Adrenal gland (tissue), 5 donors: ENCODE results near the gene DUS1L.

ENCODE experiments used
- POLR2A ChIP-seq, 2 donors: fragments of 450-650 bp; IDR thresholded peaks; one replicate each; pipeline ENCODE4 v1.6.1; 2017; ENCODE audit warnings: antibody characterized with exemption in 2 of 2, mild to moderate bottlenecking in 2 of 2, moderate library complexity in 1 of 2
- TF ChIP-seq, protein P1 (sequence below), 6 experiments: fragments of 450-650 bp in 4 of 6; fragments of 200-600 bp in 2 of 6; sonication (generic) in 1 of 6; IDR thresholded peaks; 1 replicate in 5 of 6; 2 replicates in 1 of 6; pipeline versions ENCODE4 v1.5.1 to v1.8.0; 2016 to 2021; ENCODE audit warnings: antibody characterized with exemption in 6 of 6, mild to moderate bottlenecking in 2 of 6, moderate library complexity in 1 of 6
- donor health status: DM: no; HTN: no; CAD: no.

GRCh38 chr17:82054351-82055022 is 11.1 kb downstream of the DUS1L start:
- TF ChIP-seq, protein P1, sequence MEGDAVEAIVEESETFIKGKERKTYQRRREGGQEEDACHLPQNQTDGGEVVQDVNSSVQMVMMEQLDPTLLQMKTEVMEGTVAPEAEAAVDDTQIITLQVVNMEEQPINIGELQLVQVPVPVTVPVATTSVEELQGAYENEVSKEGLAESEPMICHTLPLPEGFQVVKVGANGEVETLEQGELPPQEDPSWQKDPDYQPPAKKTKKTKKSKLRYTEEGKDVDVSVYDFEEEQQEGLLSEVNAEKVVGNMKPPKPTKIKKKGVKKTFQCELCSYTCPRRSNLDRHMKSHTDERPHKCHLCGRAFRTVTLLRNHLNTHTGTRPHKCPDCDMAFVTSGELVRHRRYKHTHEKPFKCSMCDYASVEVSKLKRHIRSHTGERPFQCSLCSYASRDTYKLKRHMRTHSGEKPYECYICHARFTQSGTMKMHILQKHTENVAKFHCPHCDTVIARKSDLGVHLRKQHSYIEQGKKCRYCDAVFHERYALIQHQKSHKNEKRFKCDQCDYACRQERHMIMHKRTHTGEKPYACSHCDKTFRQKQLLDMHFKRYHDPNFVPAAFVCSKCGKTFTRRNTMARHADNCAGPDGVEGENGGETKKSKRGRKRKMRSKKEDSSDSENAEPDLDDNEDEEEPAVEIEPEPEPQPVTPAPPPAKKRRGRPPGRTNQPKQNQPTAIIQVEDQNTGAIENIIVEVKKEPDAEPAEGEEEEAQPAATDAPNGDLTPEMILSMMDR (IDR thresholded peaks at IDR 0.05), result no peak
- TF ChIP-seq POLR2A (IDR thresholded peaks at IDR 0.05), result no peak
